GM23338 (cell line): ENCODE measurements around the gene UCP3. TPM values are rescaled to one million over a fixed set of nuclear protein-coding genes. Genes with fewer than 3 reads are reported as not detected.

ENCODE experiments used
- ATAC-seq: fragments of 200-7000 bp; cut with Tn5 transposase; 3 replicates; pipeline ENCODE4 v1.9.1; 2020
- DNase-seq: peaks from one replicate; pipeline ENCODE4 v3.0.0-alpha.2; 2015; ENCODE audit warnings: low spot score
- H2AFZ ChIP-seq: fragments of 200-600 bp; sonication (generic); 2 replicates; pipeline ENCODE4 v1.8.0; 2016; ENCODE audit warnings: antibody characterized with exemption, mild to moderate bottlenecking, moderate library complexity
- H3F3A ChIP-seq: fragments of 200-600 bp; sonication (generic); replicated peaks from 2 replicates; pipeline ENCODE4 v1.8.0; 2017; ENCODE audit warnings: antibody characterized with exemption, mixed run types, low read depth
- H3K27ac ChIP-seq: fragments of 200-600 bp; sonication (generic); 2 replicates; pipeline ENCODE4 v1.6.1; 2016; ENCODE audit warnings: low read depth
- H3K27me3 ChIP-seq: fragments of 200-600 bp; sonication (generic); 2 replicates; pipeline ENCODE4 v1.8.0; 2016; ENCODE audit warnings: mild to moderate bottlenecking, mixed run types, moderate library complexity; ENCODE audit not compliant: insufficient read depth
- H3K36me3 ChIP-seq: fragments of 200-600 bp; sonication (generic); 2 replicates; pipeline ENCODE4 v1.8.0; 2016; ENCODE audit warnings: mild to moderate bottlenecking; ENCODE audit not compliant: insufficient read depth
- H3K4me1 ChIP-seq: fragments of 200-600 bp; sonication (generic); 2 replicates; pipeline ENCODE4 v1.8.0; 2016; ENCODE audit warnings: mild to moderate bottlenecking, moderate library complexity; ENCODE audit not compliant: insufficient read depth
- H3K4me2 ChIP-seq: fragments of 200-600 bp; sonication (generic); 2 replicates; pipeline ENCODE4 v1.7.1; 2017; ENCODE audit warnings: mixed run types
- H3K4me3 ChIP-seq: fragments of 200-600 bp; sonication (generic); 2 replicates; pipeline ENCODE4 v1.6.1; 2016; ENCODE audit warnings: mixed run types
- H3K79me2 ChIP-seq: fragments of 200-600 bp; sonication (generic); replicated peaks from 2 replicates; pipeline ENCODE4 v1.8.0; 2017; ENCODE audit warnings: mild to moderate bottlenecking; ENCODE audit not compliant: insufficient read depth
- H3K9me2 ChIP-seq: fragments of 200-600 bp; sonication (generic); 2 replicates; pipeline ENCODE4 v1.8.0; 2017; ENCODE audit not compliant: insufficient read depth
- H4K20me1 ChIP-seq: fragments of 200-600 bp; sonication (generic); replicated peaks from 2 replicates; pipeline ENCODE4 v1.8.0; 2017; ENCODE audit warnings: mild to moderate bottlenecking; ENCODE audit not compliant: insufficient read depth
- H3K27ac Mint-ChIP-seq: 2 replicates; pipeline ENCODE4 v1.8.0; 2020; ENCODE audit warnings: inconsistent platforms, mild to moderate bottlenecking, moderate library complexity, mixed read lengths
- H3K27me3 Mint-ChIP-seq: 3 replicates; pipeline ENCODE4 v1.8.0; 2022; ENCODE audit warnings: low read depth, mild to moderate bottlenecking, moderate library complexity, mixed read lengths, inconsistent platforms; ENCODE audit not compliant: insufficient read depth, poor library complexity
- H3K36me3 Mint-ChIP-seq: 3 replicates; pipeline ENCODE4 v1.8.0; 2021; ENCODE audit warnings: low read depth, mild to moderate bottlenecking, inconsistent platforms, moderate library complexity, mixed read lengths
- H3K4me1 Mint-ChIP-seq: 3 replicates; pipeline ENCODE4 v1.8.0; 2020; ENCODE audit warnings: mild to moderate bottlenecking, inconsistent platforms, mixed read lengths
- H3K4me3 Mint-ChIP-seq: 3 replicates; pipeline ENCODE4 v1.8.0; 2021; ENCODE audit warnings: moderate library complexity, mild to moderate bottlenecking, inconsistent platforms, mixed read lengths
- H3K9me3 Mint-ChIP-seq: 3 replicates; pipeline ENCODE4 v1.8.0; 2020; ENCODE audit warnings: moderate library complexity, mild to moderate bottlenecking, inconsistent platforms, mixed read lengths
- CREB1 ChIP-seq: fragments of 250-450 bp; sonication (Bioruptor Pico); IDR thresholded peaks from 2 replicates; pipeline ENCODE4 v1.5.0; 2020; ENCODE audit warnings: low read depth, mild to moderate bottlenecking, moderate library complexity
- CTCF ChIP-seq, 2 experiments: fragments of 200-600 bp in 1 of 2; sonication (generic) in 1 of 2; conservative IDR thresholded peaks; 2 replicates each; pipeline versions ENCODE4 v1.5.1 to v1.6.1; 2016 to 2017; ENCODE audit warnings: antibody characterized with exemption in 2 of 2, low read depth in 2 of 2, mild to moderate bottlenecking in 2 of 2, moderate library complexity in 1 of 2
- ETS1 ChIP-seq: IDR thresholded peaks from 2 replicates; pipeline ENCODE4 v1.6.1; 2016; ENCODE audit warnings: antibody characterized with exemption
- EZH2 ChIP-seq: fragments of 200-600 bp; sonication (generic); IDR thresholded peaks from one replicate; pipeline ENCODE4 v1.8.0; 2017; ENCODE audit warnings: antibody characterized with exemption, mild to moderate bottlenecking, low read depth; ENCODE audit not compliant: unreplicated experiment
- EZH2phosphoT487 ChIP-seq: fragments of 200-600 bp; sonication (generic); IDR thresholded peaks from one replicate; pipeline ENCODE4 v1.8.1; 2018; ENCODE audit warnings: antibody characterized with exemption; ENCODE audit not compliant: unreplicated experiment
- JUNB ChIP-seq: IDR thresholded peaks from one replicate; pipeline ENCODE4 v1.6.1; 2016; ENCODE audit warnings: antibody characterized with exemption; ENCODE audit not compliant: unreplicated experiment
- NANOG ChIP-seq: IDR thresholded peaks from 2 replicates; pipeline ENCODE4 v1.6.1; 2016; ENCODE audit warnings: antibody characterized with exemption, borderline replicate concordance
- POLR2AphosphoS5 ChIP-seq: IDR thresholded peaks from 2 replicates; pipeline ENCODE4 v1.6.1; 2016; ENCODE audit warnings: antibody characterized with exemption, low read depth
- REST ChIP-seq: IDR thresholded peaks from one replicate; pipeline ENCODE4 v1.6.1; 2018; ENCODE audit warnings: antibody characterized with exemption; ENCODE audit not compliant: unreplicated experiment
- STAT1 ChIP-seq: IDR thresholded peaks from one replicate; pipeline ENCODE4 v1.6.1; 2016; ENCODE audit warnings: antibody characterized with exemption; ENCODE audit not compliant: unreplicated experiment
- ZNF114 ChIP-seq: fragments of 250-450 bp; sonication (Bioruptor Pico); IDR thresholded peaks from 2 replicates; pipeline ENCODE4 v1.5.0; 2020; ENCODE audit warnings: mild to moderate bottlenecking, moderate library complexity
- ZNF331 ChIP-seq: fragments of 250-450 bp; sonication (Bioruptor Pico); IDR thresholded peaks from 2 replicates; pipeline ENCODE4 v1.5.0; 2020; ENCODE audit warnings: low read depth, mild to moderate bottlenecking, moderate library complexity
- ZNF462 ChIP-seq: fragments of 250-450 bp; sonication (Bioruptor Pico); IDR thresholded peaks from 2 replicates; pipeline ENCODE4 v1.5.0; 2020; ENCODE audit warnings: mild to moderate bottlenecking, moderate library complexity
- polyA plus RNA-seq: library from polyadenylated mRNA; unstranded; fragments of >200 nt; fragmentation: Nextera tagmentation; extraction: Ambion mirVana; gene quantifications from 2 replicates; pipeline ENCODE4 v1.2.1, GENCODE V29; 2016
- total RNA-seq: library from RNA; depleted of rRNA; stranded (reverse); fragments of >200 nt; shearing (Covaris generic); gene quantifications from 2 replicates; pipeline ENCODE4 v1.2.3, GENCODE V29; 2014

UCP3 gene
- total and polyA plus RNA-seq, 2 experiments from 2014 or later: 0.21 to 0.40 TPM

- H3K27ac ChIP-seq: no peak overlapping the region
- H3K4me2 ChIP-seq: no peak overlapping the region
- Mint-ChIP-seq H3K27ac (no peak overlapping the region), H3K4me1 (no peaks in the 10 kb centered on the region; the same call in 1 of the 3 replicates), H3K9me3 (peaks cover 3% of the 10 kb centered on the region; the same call in 2 of the 3 replicates), H3K36me3 (no peaks in the 10 kb centered on the region), H3K4me3 (no peak overlapping the region), H3K27me3 (peaks cover 10% of the 10 kb centered on the region)
- H3K36me3 ChIP-seq: no peaks in the 10 kb centered on the region
- H4K20me1 ChIP-seq: no peaks in the 10 kb centered on the region
- TF ChIP-seq CREB1 (CRISPR knock-in tag): no peak
- no peak for TF ChIP-seq JUNB
- TF ChIP-seq NANOG: no peak
- TF ChIP-seq STAT1: no peak
- TF ChIP-seq ZNF114: no peak
- TF ChIP-seq REST: no peak
- no peak for TF ChIP-seq ZNF331 (CRISPR knock-in tag)
- TF ChIP-seq ETS1: no peak
- TF ChIP-seq POLR2AphosphoS5: no peak
- no peak for TF ChIP-seq EZH2phosphoT487
- no peak for TF ChIP-seq CTCF (conservative IDR thresholded peaks at IDR 0.05; ENCODE audit: low read depth in 2 of 2)
- TF ChIP-seq ZNF462 (CRISPR knock-in tag): no peak
- no peak for TF ChIP-seq EZH2
- H3F3A ChIP-seq: no peaks in the 10 kb centered on the region
- H3K4me3 ChIP-seq: no peak overlapping the region
- H3K27me3 ChIP-seq: no peaks in the 10 kb centered on the region
- no peaks in the 10 kb centered on the region for H3K9me2 ChIP-seq
- no peak overlapping the region for H2AFZ ChIP-seq
- H3K4me1 ChIP-seq: peaks cover 3% of the 10 kb centered on the region; the same call in 1 of the 2 replicates
- DNase-seq (no peak), ATAC-seq (no peak)
- no peaks in the 10 kb centered on the region for H3K79me2 ChIP-seq
Measured at GRCh38 chr11:73951797-73952196, 57.1 kb downstream of the UCP3 start.
